C4-2B (cell line): ENCODE measurements around the gene SH2D7.

Source experiments
- CTCF ChIP-seq: fragments of 450-650 bp; conservative IDR thresholded peaks from 2 replicates; pipeline ENCODE4 v1.5.1; 2017; ENCODE audit warnings: mild to moderate bottlenecking
- ZFX ChIP-seq: fragments of 450-650 bp; IDR thresholded peaks from 2 replicates; pipeline ENCODE4 v1.6.1; 2017

GRCh38 chr15:78131295-78132061 is 39.1 kb downstream of the SH2D7 start, which contains the start of gene CIB2:
- TF ChIP-seq CTCF, result peak; percentile 91
- no peak for TF ChIP-seq ZFX
